Activated naive CD8-positive, alpha-beta T cell treated with anti-CD3 and anti-CD28 coated beads, Interleukin-2, amount 10 ng/mL, durations not matched to agents 7 days and 5 days (primary cell): Measurements from ENCODE around the gene COA7. TPM values are rescaled to one million over a fixed set of nuclear protein-coding genes. Genes with fewer than 3 reads are reported as not detected.
"Not testable (repeated sequence)": the region's sequence is repeated elsewhere in the genome, so short reads cannot be mapped to it uniquely, and the experiment has no call there.

ENCODE experiments used
- ATAC-seq: fragments of 150-1000 bp; cut with Tn5 transposase; one replicate; pipeline ENCODE4 v1.10.0; 2021; ENCODE audit warnings: low read depth, moderate library complexity
- POLR2A ChIA-PET: fragments of 350-600 bp; sonication (Branson Sonifier 250); formaldehyde crosslinking; loops from one replicate; lab custom pipeline; 2021; ENCODE audit warnings: antibody characterized with exemption; lab: Charles Lee
- DNase-seq: peaks from one replicate; pipeline ENCODE4 v3.0.0; 2021
- H3K27ac Mint-ChIP-seq: one replicate; pipeline ENCODE4 v1.8.0; 2022; ENCODE audit warnings: mild to moderate bottlenecking, mixed read lengths
- H3K27me3 Mint-ChIP-seq: one replicate; pipeline ENCODE4 v1.8.0; 2022; ENCODE audit warnings: mild to moderate bottlenecking, moderate library complexity, mixed read lengths
- H3K36me3 Mint-ChIP-seq: one replicate; pipeline ENCODE4 v1.8.0; 2021; ENCODE audit warnings: mild to moderate bottlenecking, mixed read lengths
- H3K4me1 Mint-ChIP-seq: one replicate; pipeline ENCODE4 v1.8.0; 2021; ENCODE audit warnings: mixed read lengths
- H3K4me3 Mint-ChIP-seq: one replicate; pipeline ENCODE4 v1.8.0; 2022; ENCODE audit warnings: mild to moderate bottlenecking, moderate library complexity, mixed read lengths
- H3K9me3 Mint-ChIP-seq: one replicate; pipeline ENCODE4 v1.8.0; 2021; ENCODE audit warnings: mixed read lengths
- total RNA-seq, 2 experiments: library from RNA; stranded (reverse); gene quantifications; one replicate each; pipeline ENCODE4 v1.2.3, GENCODE V29; 2021

Gene COA7
- total RNA-seq, 2 experiments from 2014 or later = 10.2 to 10.9 TPM

- Mint-ChIP-seq H3K4me1 (peaks cover 12% of the 10 kb centered on the region), H3K27ac (no peak overlapping the region), H3K9me3 (no peaks in the 10 kb centered on the region), H3K36me3 (peaks cover 22% of the 10 kb centered on the region), H3K4me3 (no peak overlapping the region), H3K27me3 (no peaks in the 10 kb centered on the region)
- no peak for ATAC-seq
- POLR2A ChIA-PET = no interaction called here
- no peak for DNase-seq
These were observed 5.5 kb downstream of the COA7 start for GRCh38 chr1:52692697-52693096.

GRCh38 chr1:52691821-52692220, 6.3 kb downstream of the COA7 start:
- ATAC-seq (no peak), DNase-seq (no peak)
- no peaks in the 10 kb centered on the region for H3K9me3 Mint-ChIP-seq
- H3K27me3 Mint-ChIP-seq = no peaks in the 10 kb centered on the region
- H3K36me3 Mint-ChIP-seq = peaks cover 27% of the 10 kb centered on the region
- POLR2A ChIA-PET = interaction anchor here (0.7 kb wide), 1 partner anchor 705 kb away, joined by 4 read pairs; no protein-coding TSS in a partner anchor
- peaks cover 9% of the 10 kb centered on the region for H3K4me1 Mint-ChIP-seq
- H3K27ac Mint-ChIP-seq = no peak overlapping the region
- no peak overlapping the region for H3K4me3 Mint-ChIP-seq

GRCh38 chr1:52686830-52687229, 11.3 kb downstream of the COA7 start:
- peaks cover 27% of the 10 kb centered on the region for H3K36me3 Mint-ChIP-seq
- no peaks in the 10 kb centered on the region for H3K27me3 Mint-ChIP-seq
- no peak for DNase-seq
- H3K4me3 Mint-ChIP-seq = no peak overlapping the region
- peaks cover 4% of the 10 kb centered on the region for H3K4me1 Mint-ChIP-seq
- POLR2A ChIA-PET = interaction anchor here (0.8 to 1.4 kb wide), 2 partner anchors 134 to 283 kb away, joined by 3 to 7 read pairs; partner anchors contain the start of gene TUT4
- no peak for ATAC-seq
- peak overlapping the region; percentile 81 for H3K27ac Mint-ChIP-seq
- H3K9me3 Mint-ChIP-seq = no peaks in the 10 kb centered on the region

- not testable (repeated sequence) for H3K9me3 Mint-ChIP-seq, H3K4me1 Mint-ChIP-seq, H3K27me3 Mint-ChIP-seq
- POLR2A ChIA-PET = interaction anchor here (0.8 to 1.4 kb wide), 3 partner anchors 133 to 321 kb away, joined by 3 to 7 read pairs (median 5); partner anchors contain the start of genes CC2D1B and TUT4
- peak overlapping the region; percentile 81 for H3K27ac Mint-ChIP-seq
- ATAC-seq (peak; percentile 98), DNase-seq (peak; percentile 76)
- H3K36me3 Mint-ChIP-seq = peaks cover 25% of the 10 kb centered on the region
- peak overlapping the region; percentile 28 for H3K4me3 Mint-ChIP-seq
These were observed 11.8 kb downstream of the COA7 start for GRCh38 chr1:52686261-52686751.

- ATAC-seq = no peak
- Mint-ChIP-seq H3K4me1 (peaks cover 4% of the 10 kb centered on the region), H3K27ac (no peak overlapping the region), H3K36me3 (peaks cover 22% of the 10 kb centered on the region), H3K27me3 (no peaks in the 10 kb centered on the region), H3K9me3 (no peaks in the 10 kb centered on the region), H3K4me3 (no peak overlapping the region)
- no peak for DNase-seq
- POLR2A ChIA-PET = interaction anchor here (0.7 kb wide), 1 partner anchor 490 kb away, joined by 3 read pairs; no protein-coding TSS in a partner anchor
These were observed 13.6 kb downstream of the COA7 start for GRCh38 chr1:52684545-52684944.

- Mint-ChIP-seq H3K9me3 (no peaks in the 10 kb centered on the region), H3K36me3 (peaks cover 22% of the 10 kb centered on the region), H3K27me3 (no peaks in the 10 kb centered on the region), H3K27ac (no peak overlapping the region), H3K4me3 (no peak overlapping the region), H3K4me1 (peaks cover 6% of the 10 kb centered on the region)
- ATAC-seq (no peak), DNase-seq (no peak)
- POLR2A ChIA-PET = no interaction called here
These were observed 14.7 kb downstream of the COA7 start for GRCh38 chr1:52683367-52683940.

GRCh38 chr1:52681136-52681535, 17.0 kb downstream of the COA7 start:
- POLR2A ChIA-PET = no interaction called here
- no peaks in the 10 kb centered on the region for H3K27me3 Mint-ChIP-seq
- DNase-seq (no peak), ATAC-seq (no peak)
- no peaks in the 10 kb centered on the region for H3K9me3 Mint-ChIP-seq
- no peak overlapping the region for H3K27ac Mint-ChIP-seq
- peaks cover 11% of the 10 kb centered on the region for H3K36me3 Mint-ChIP-seq
- no peak overlapping the region for H3K4me3 Mint-ChIP-seq
- H3K4me1 Mint-ChIP-seq = peaks cover 4% of the 10 kb centered on the region

GRCh38 chr1:52680353-52680752, 17.8 kb downstream of the COA7 start:
- Mint-ChIP-seq H3K36me3 (peaks cover 9% of the 10 kb centered on the region), H3K4me3 (no peak overlapping the region), H3K4me1 (peaks cover 2% of the 10 kb centered on the region), H3K9me3 (no peaks in the 10 kb centered on the region), H3K27me3 (no peaks in the 10 kb centered on the region), H3K27ac (no peak overlapping the region)
- DNase-seq (no peak), ATAC-seq (no peak)
- POLR2A ChIA-PET = interaction anchor here (0.5 kb wide), 1 partner anchor 27 kb away, joined by 4 read pairs; no protein-coding TSS in a partner anchor

GRCh38 chr1:52679498-52679897, 18.6 kb downstream of the COA7 start:
- POLR2A ChIA-PET = no interaction called here
- Mint-ChIP-seq H3K27ac (no peak overlapping the region), H3K36me3 (peaks cover 7% of the 10 kb centered on the region), H3K27me3 (no peaks in the 10 kb centered on the region), H3K4me3 (no peak overlapping the region), H3K4me1 (peaks cover 8% of the 10 kb centered on the region), H3K9me3 (no peaks in the 10 kb centered on the region)
- no peak for ATAC-seq
- DNase-seq = no peak

GRCh38 chr1:52679048-52679447, 19.1 kb downstream of the COA7 start:
- no peak for ATAC-seq
- Mint-ChIP-seq H3K27ac (no peak overlapping the region), H3K4me1 (peaks cover 11% of the 10 kb centered on the region), H3K9me3 (no peaks in the 10 kb centered on the region), H3K4me3 (no peak overlapping the region), H3K27me3 (no peaks in the 10 kb centered on the region), H3K36me3 (peaks cover 7% of the 10 kb centered on the region)
- POLR2A ChIA-PET = no interaction called here
- no peak for DNase-seq

GRCh38 chr1:52677076-52677806, 20.9 kb downstream of the COA7 start:
- POLR2A ChIA-PET = interaction anchor here (1.3 kb wide), 1 partner anchor 124 kb away, joined by 3 read pairs; no protein-coding TSS in a partner anchor
- H3K4me1 Mint-ChIP-seq = peaks cover 18% of the 10 kb centered on the region
- H3K27ac Mint-ChIP-seq = no peak overlapping the region
- H3K36me3 Mint-ChIP-seq = peaks cover 4% of the 10 kb centered on the region
- no peak for ATAC-seq
- DNase-seq = no peak
- H3K27me3 Mint-ChIP-seq = no peaks in the 10 kb centered on the region
- no peak overlapping the region for H3K4me3 Mint-ChIP-seq
- no peaks in the 10 kb centered on the region for H3K9me3 Mint-ChIP-seq

GRCh38 chr1:52676249-52676903, 21.8 kb downstream of the COA7 start:
- H3K27ac Mint-ChIP-seq = no peak overlapping the region
- peaks cover 4% of the 10 kb centered on the region for H3K36me3 Mint-ChIP-seq
- H3K4me1 Mint-ChIP-seq = peaks cover 18% of the 10 kb centered on the region
- H3K27me3 Mint-ChIP-seq = no peaks in the 10 kb centered on the region
- no peaks in the 10 kb centered on the region for H3K9me3 Mint-ChIP-seq
- DNase-seq (no peak), ATAC-seq (no peak)
- POLR2A ChIA-PET = no interaction called here
- no peak overlapping the region for H3K4me3 Mint-ChIP-seq
